ENCODE data around the gene SLC16A10.

DNA sequence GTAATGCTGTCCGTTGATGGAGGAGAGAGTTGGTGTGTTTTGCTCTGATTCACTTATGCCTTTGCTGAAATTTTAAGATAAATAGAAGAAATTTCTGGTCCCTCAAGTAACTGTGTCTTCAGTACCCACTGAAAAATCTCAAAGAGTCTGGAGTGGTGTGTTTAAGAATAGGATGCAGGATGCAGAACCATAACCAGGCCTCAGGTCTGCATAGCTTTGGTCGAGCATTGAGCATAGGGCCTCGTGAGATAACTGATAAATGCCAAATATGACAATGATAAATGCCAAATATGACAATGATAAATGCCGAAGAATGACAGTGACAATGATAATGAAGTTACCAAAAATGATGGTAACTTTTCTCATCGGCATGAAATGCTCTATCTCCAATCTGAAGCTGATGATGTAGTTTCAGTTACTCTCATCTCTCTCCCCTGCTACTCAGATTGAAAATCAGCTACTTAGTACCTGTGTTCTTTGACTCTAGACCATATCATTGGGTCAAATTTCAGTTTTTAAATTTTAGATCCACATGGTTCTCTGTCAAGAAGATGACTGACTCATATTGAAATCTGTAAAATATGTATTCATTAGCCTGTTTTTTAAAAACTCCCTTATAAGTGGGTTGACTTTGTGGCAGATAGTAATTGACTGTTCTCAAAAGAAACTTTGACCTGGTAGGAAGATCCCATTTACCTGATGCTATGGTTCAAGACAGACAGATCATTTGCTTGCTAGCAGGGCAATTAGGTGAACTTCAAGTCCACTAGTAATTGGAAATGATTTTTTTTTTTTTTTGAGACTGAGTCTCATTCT is 96.6 kb downstream of the SLC16A10 start:
- TF ChIP-seq EZH2 (IDR thresholded peaks at IDR 0.05; ENCODE audit: low read depth): no peak
- TF ChIP-seq, protein P1, sequence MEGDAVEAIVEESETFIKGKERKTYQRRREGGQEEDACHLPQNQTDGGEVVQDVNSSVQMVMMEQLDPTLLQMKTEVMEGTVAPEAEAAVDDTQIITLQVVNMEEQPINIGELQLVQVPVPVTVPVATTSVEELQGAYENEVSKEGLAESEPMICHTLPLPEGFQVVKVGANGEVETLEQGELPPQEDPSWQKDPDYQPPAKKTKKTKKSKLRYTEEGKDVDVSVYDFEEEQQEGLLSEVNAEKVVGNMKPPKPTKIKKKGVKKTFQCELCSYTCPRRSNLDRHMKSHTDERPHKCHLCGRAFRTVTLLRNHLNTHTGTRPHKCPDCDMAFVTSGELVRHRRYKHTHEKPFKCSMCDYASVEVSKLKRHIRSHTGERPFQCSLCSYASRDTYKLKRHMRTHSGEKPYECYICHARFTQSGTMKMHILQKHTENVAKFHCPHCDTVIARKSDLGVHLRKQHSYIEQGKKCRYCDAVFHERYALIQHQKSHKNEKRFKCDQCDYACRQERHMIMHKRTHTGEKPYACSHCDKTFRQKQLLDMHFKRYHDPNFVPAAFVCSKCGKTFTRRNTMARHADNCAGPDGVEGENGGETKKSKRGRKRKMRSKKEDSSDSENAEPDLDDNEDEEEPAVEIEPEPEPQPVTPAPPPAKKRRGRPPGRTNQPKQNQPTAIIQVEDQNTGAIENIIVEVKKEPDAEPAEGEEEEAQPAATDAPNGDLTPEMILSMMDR (conservative IDR thresholded peaks at IDR 0.05): no peak

Measured in PC-9 (cell line).